ENCODE measurements around the gene NDRG4. TPM values are rescaled to one million over a fixed set of nuclear protein-coding genes. Genes with fewer than 3 reads are reported as not detected.

The NDRG4 gene
- total RNA-seq, 4 donors from 2014 or later = 3.3 to 12.9 (median 9.3) TPM

DNA sequence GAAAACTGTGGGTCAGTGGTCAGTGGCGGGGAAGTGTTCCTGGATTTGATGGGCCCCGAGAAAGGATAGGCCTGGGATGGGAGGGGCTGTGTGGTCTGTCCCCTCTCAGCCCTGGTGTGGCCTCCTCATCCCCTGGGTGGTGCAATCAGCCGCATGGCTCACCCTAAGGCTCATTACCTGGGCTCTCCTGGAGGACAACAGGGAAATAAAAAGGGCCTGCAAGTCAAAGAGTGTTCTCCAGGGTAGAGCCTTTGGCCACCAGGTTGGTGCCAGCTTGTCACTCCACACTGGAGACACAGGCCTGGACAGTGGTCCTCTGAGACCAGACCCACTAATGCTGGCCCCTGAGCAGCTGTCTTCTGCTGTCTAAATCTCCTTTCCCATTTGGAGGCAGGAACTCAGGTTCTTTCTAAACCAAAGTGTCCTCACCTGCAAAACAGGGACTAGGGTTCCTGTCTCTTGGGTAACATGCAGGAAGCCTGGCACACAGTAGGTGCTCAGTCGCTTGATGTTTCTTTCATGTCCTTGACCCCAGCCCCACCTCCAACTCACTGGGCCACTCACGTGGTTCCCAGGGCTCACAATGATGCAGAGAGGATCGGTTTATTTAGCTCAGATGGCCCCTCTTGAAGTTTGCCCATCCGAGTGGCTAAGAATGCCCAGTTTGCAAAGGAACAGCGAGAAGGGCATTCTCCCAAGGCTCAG lies 2.4 kb downstream of the NDRG4 start:
- Histone ChIP-seq H3K4me3 (replicated peaks in 1 of 3) (no peak overlapping the region), H3K27me3 (no peaks in the 10 kb centered on the region), H3K36me3 (no peaks in the 10 kb centered on the region), H3K27ac (no peak overlapping the region), H3K4me1 (peaks cover 5 to 13% of the 10 kb centered on the region in 2 donors), H3K9me3 (no peaks in the 10 kb centered on the region)
- intact Hi-C loops (cut with DNase I) = no loop called here
- no peak for TF ChIP-seq POLR2A (IDR thresholded peaks at IDR 0.05)
- TF ChIP-seq, protein P1, sequence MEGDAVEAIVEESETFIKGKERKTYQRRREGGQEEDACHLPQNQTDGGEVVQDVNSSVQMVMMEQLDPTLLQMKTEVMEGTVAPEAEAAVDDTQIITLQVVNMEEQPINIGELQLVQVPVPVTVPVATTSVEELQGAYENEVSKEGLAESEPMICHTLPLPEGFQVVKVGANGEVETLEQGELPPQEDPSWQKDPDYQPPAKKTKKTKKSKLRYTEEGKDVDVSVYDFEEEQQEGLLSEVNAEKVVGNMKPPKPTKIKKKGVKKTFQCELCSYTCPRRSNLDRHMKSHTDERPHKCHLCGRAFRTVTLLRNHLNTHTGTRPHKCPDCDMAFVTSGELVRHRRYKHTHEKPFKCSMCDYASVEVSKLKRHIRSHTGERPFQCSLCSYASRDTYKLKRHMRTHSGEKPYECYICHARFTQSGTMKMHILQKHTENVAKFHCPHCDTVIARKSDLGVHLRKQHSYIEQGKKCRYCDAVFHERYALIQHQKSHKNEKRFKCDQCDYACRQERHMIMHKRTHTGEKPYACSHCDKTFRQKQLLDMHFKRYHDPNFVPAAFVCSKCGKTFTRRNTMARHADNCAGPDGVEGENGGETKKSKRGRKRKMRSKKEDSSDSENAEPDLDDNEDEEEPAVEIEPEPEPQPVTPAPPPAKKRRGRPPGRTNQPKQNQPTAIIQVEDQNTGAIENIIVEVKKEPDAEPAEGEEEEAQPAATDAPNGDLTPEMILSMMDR (IDR thresholded peaks at IDR 0.05) = no peak
- no peak for DNase-seq
- WGBS, 2 donors = 64 to 77% methylated on average over 7 to 8 of the region's 8 CpGs

GRCh38 chr16:58503166-58503862 lies 3.4 kb downstream of the NDRG4 start:
- no peaks in the 10 kb centered on the region for H3K27me3 ChIP-seq
- no peak overlapping the region for H3K27ac ChIP-seq
- WGBS, 2 donors = 80 to 89% methylated on average over 13 to 14 of the region's 14 CpGs
- no peak for TF ChIP-seq POLR2A (IDR thresholded peaks at IDR 0.05)
- TF ChIP-seq, protein P1 (IDR thresholded peaks at IDR 0.05) = no peak
- DNase-seq = no peak
- H3K4me3 ChIP-seq (replicated peaks in 1 of 3) = no peak overlapping the region
- no peaks in the 10 kb centered on the region for H3K9me3 ChIP-seq
- no peaks in the 10 kb centered on the region for H3K36me3 ChIP-seq
- intact Hi-C loops (cut with DNase I) = no loop called here
- peaks cover 5 to 13% of the 10 kb centered on the region in 2 donors for H3K4me1 ChIP-seq

- Histone ChIP-seq H3K36me3 (no peaks in the 10 kb centered on the region), H3K9me3 (no peaks in the 10 kb centered on the region), H3K27ac (no peak overlapping the region), H3K4me1 (peaks cover 5 to 13% of the 10 kb centered on the region in 2 donors), H3K4me3 (replicated peaks in 1 of 3) (no peak overlapping the region), H3K27me3 (no peaks in the 10 kb centered on the region)
- 90 to 98% methylated on average over 14 to 19 of the region's 21 CpGs for WGBS, 2 donors
- no peak for DNase-seq
- intact Hi-C loops (cut with DNase I) = no loop called here
- TF ChIP-seq, protein P1 (IDR thresholded peaks at IDR 0.05) = no peak
- no peak for TF ChIP-seq POLR2A (IDR thresholded peaks at IDR 0.05)
Measured at GRCh38 chr16:58503863-58504688, 4.1 kb downstream of the NDRG4 start.

GRCh38 chr16:58506241-58507194 lies 6.6 kb downstream of the NDRG4 start:
- Histone ChIP-seq H3K27ac (no peak overlapping the region), H3K4me1 (peaks cover 0 to 3% of the 10 kb centered on the region in 2 donors), H3K36me3 (no peaks in the 10 kb centered on the region), H3K27me3 (no peaks in the 10 kb centered on the region), H3K9me3 (no peaks in the 10 kb centered on the region), H3K4me3 (replicated peaks in 1 of 3) (no peak overlapping the region)
- WGBS, 2 donors = 76 to 80% methylated on average over 16 to 19 of the region's 20 CpGs
- no peak for DNase-seq
- TF ChIP-seq POLR2A (IDR thresholded peaks at IDR 0.05) = no peak
- TF ChIP-seq, protein P1 (IDR thresholded peaks at IDR 0.05) = no peak
- intact Hi-C loops (cut with DNase I) = no loop called here
